Measurements from ENCODE around the gene FN3KRP. TPM values are rescaled to one million over a fixed set of nuclear protein-coding genes. Genes with fewer than 3 reads are reported as not detected.
A peak's percentile ranks its signal among the peaks of the same experiment; 100 is the strongest.

FN3KRP gene
- total and polyA plus RNA-seq, 4 donors = 17.3 to 27.6 (median 23.6) TPM

GRCh38 chr17:82732118-82732743, 15.7 kb downstream of the FN3KRP start:
- Histone ChIP-seq H3K4me3 (no peak overlapping the region), H3K27me3 (ENCODE audit: control insufficient read depth in 3 of 3, insufficient read depth in 3 of 3, low read length in 2 of 3) (no peaks in the 10 kb centered on the region), H3K36me3 (ENCODE audit: control insufficient read depth in 4 of 4, insufficient read depth in 4 of 4, low read length in 4 of 4) (peaks cover 4 to 22% (median 12%) of the 10 kb centered on the region in 4 donors), H3K9ac (ENCODE audit: insufficient read depth in 1 of 2, low read length in 2 of 2) (no peak overlapping the region), H3K27ac (ENCODE audit: low read depth in 1 of 2, low read length in 1 of 2) (no peak overlapping the region), H3K9me3 (ENCODE audit: control insufficient read depth in 4 of 4, insufficient read depth in 3 of 4, low read length in 3 of 4) (peaks cover 0 to 7% (median under 1%) of the 10 kb centered on the region in 4 donors), H3K4me1 (ENCODE audit: control insufficient read depth in 5 of 5, insufficient read depth in 5 of 5, low read length in 5 of 5) (peaks cover 0 to 10% (median 0%) of the 10 kb centered on the region in 5 donors)
- no peak for TF ChIP-seq CTCF (IDR thresholded peaks at IDR 0.05; ENCODE audit: control extremely low read depth, extremely low read depth)
- 92 to 94% methylated on average over 13 of the region's 13 CpGs for WGBS, 2 donors
- no peak for ATAC-seq (ENCODE audit: insufficient read depth, low FRiP score)
- DNase-seq = no peak

DNA sequence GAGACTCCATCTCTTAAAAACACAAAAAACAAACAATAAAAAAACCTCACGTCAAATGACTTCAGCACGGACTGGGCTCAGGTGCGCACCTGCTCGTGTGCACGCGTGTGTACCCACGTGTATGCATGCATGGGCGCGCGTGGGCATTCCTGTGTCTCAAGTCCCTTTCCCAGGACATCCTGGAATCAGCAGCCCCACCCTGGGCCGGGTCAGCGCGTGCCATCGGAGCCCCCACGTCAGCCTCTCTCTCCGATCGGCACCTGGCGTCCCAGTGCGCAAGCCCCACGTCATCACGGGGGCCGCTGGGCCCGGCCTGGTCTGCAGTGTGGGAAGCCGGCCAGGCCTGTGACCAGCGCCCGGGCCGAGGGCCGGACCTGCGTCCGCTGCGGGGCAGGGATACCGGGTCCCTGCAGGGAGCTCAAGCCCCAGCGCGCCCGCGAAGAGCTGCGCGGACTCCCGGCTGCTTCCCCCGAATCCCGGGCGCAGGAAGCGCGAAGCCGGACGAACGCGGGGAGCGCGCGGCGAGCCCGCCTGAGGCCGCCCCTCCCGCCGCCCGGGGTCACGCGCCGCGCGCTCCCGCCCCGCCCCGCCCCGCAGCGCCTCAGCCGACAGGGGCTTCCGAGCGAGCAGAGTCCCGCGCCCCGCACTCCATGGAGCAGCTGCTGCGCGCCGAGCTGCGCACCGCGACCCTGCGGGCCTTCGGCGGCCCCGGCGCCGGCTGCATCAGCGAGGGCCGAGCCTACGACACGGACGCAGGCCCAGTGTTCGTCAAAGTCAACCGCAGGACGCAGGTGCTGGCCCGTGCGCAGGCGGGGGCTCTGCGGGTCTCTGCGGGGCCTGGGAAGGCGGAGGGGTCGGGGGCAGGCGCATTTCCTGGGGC, 18.7 kb downstream of the FN3KRP start, which contains the start of gene FN3K:
FN3K (plus strand) TSS at position 629 of the 880 bp plus-strand sequence; CDS start at position 651, 22 bp downstream.
- no peak for ATAC-seq (ENCODE audit: insufficient read depth, low FRiP score)
- WGBS, 2 donors = 3 to 8% methylated on average over 78 to 101 of the region's 101 CpGs
- TF ChIP-seq CTCF (IDR thresholded peaks at IDR 0.05; ENCODE audit: control extremely low read depth, extremely low read depth) = no peak

GRCh38 chr17:82736511-82737185, 20.1 kb downstream of the FN3KRP start:
- ATAC-seq (ENCODE audit: insufficient read depth, low FRiP score) = no peak
- no peak overlapping the region for H3K9ac ChIP-seq (ENCODE audit: insufficient read depth in 1 of 2, low read length in 2 of 2)
- no peaks in the 10 kb centered on the region for H3K27me3 ChIP-seq (ENCODE audit: control insufficient read depth in 3 of 3, insufficient read depth in 3 of 3, low read length in 2 of 3)
- no peak for DNase-seq
- peaks cover 0 to 10% (median 5%) of the 10 kb centered on the region in 5 donors for H3K4me1 ChIP-seq (ENCODE audit: control insufficient read depth in 5 of 5, insufficient read depth in 5 of 5, low read length in 5 of 5)
- WGBS, 2 donors = 89 to 91% methylated on average over 17 to 18 of the region's 18 CpGs
- no peak overlapping the region for H3K4me3 ChIP-seq
- TF ChIP-seq CTCF (IDR thresholded peaks at IDR 0.05; ENCODE audit: control extremely low read depth, extremely low read depth) = no peak
- H3K27ac ChIP-seq (ENCODE audit: low read depth in 1 of 2, low read length in 1 of 2) = peak overlapping the region in 1 of 2 donors; percentile 92
- peaks cover 7 to 29% (median 19%) of the 10 kb centered on the region in 4 donors for H3K36me3 ChIP-seq (ENCODE audit: control insufficient read depth in 4 of 4, insufficient read depth in 4 of 4, low read length in 4 of 4)
- peaks cover 0 to 13% (median 5%) of the 10 kb centered on the region in 4 donors for H3K9me3 ChIP-seq (ENCODE audit: control insufficient read depth in 4 of 4, insufficient read depth in 3 of 4, low read length in 3 of 4)

More for the DNA sequence above, 18.7 kb downstream of the FN3KRP start, which contains the start of gene FN3K:
- Histone ChIP-seq H3K9me3 (ENCODE audit: control insufficient read depth in 4 of 4, insufficient read depth in 3 of 4, low read length in 3 of 4) (peaks cover 0 to 7% (median under 1%) of the 10 kb centered on the region in 4 donors), H3K4me3 (peak within 1 kb of the TSS; percentile 87), H3K9ac (ENCODE audit: insufficient read depth in 1 of 2, low read length in 2 of 2) (peak within 1 kb of the TSS in 1 of 2 donors; percentile 39), H3K27ac (ENCODE audit: low read depth in 1 of 2, low read length in 1 of 2) (peak within 1 kb of the TSS; percentile 68 to 92), H3K27me3 (ENCODE audit: control insufficient read depth in 3 of 3, insufficient read depth in 3 of 3, low read length in 2 of 3) (no peaks in the 10 kb centered on the region), H3K36me3 (ENCODE audit: control insufficient read depth in 4 of 4, insufficient read depth in 4 of 4, low read length in 4 of 4) (peaks cover 0 to 19% (median 9%) of the 10 kb centered on the region in 4 donors), H3K4me1 (ENCODE audit: control insufficient read depth in 5 of 5, insufficient read depth in 5 of 5, low read length in 5 of 5) (peaks cover 0 to 10% (median 5%) of the 10 kb centered on the region in 5 donors)
- DNase-seq = peak; percentile 65 to 77 (median 73)

Data from lung (tissue), 12 donors.